Vagina (tissue), 2 donors: ENCODE measurements around the gene FRMPD4. TPM values are rescaled to one million over a fixed set of nuclear protein-coding genes. Genes with fewer than 3 reads are reported as not detected.

Experiments
- DNase-seq, 2 donors: peaks; one replicate each; pipeline ENCODE4 v3.0.0-alpha.2; 2017; ENCODE audit errors: extremely low spot score in 2 of 2
- H3K27ac ChIP-seq: fragments of 200-600 bp; sonication (generic); one replicate; pipeline ENCODE4 v1.5.1; 2019
- H3K27me3 ChIP-seq: fragments of 200-600 bp; sonication (generic); one replicate; pipeline ENCODE4 v1.5.1; 2019
- H3K36me3 ChIP-seq, 2 donors: fragments of 200-600 bp; sonication (generic); one replicate each; pipeline ENCODE4 v1.5.1; 2017 to 2019
- H3K4me1 ChIP-seq: fragments of 200-600 bp; sonication (generic); one replicate; pipeline ENCODE4 v1.5.1; 2019
- H3K4me3 ChIP-seq, 2 donors: fragments of 200-600 bp; sonication (generic); 1 replicate in 1 of 2; 2 replicates in 1 of 2; pipeline ENCODE4 v1.5.1; 2016 to 2019
- H3K9me3 ChIP-seq: fragments of 200-600 bp; sonication (generic); one replicate; pipeline ENCODE4 v1.5.1; 2019
- CTCF ChIP-seq, 3 experiments: fragments of 450-650 bp in 2 of 3; fragments of 200-600 bp in 1 of 3; sonication (generic) in 1 of 3; IDR thresholded peaks; one replicate each; pipeline ENCODE4 v1.5.1; 2017 to 2019; ENCODE audit warnings: antibody characterized with exemption in 3 of 3, mild to moderate bottlenecking in 2 of 3, moderate library complexity in 2 of 3
- POLR2A ChIP-seq, 2 donors: fragments of 450-650 bp; IDR thresholded peaks; one replicate each; pipeline ENCODE4 v1.6.1; 2017; ENCODE audit warnings: antibody characterized with exemption in 2 of 2, mild to moderate bottlenecking in 2 of 2, moderate library complexity in 2 of 2
- POLR2AphosphoS5 ChIP-seq, 2 donors: sonication (generic); formaldehyde crosslinking; IDR thresholded peaks; one replicate each; pipeline ENCODE4 v1.9.0; 2017; ENCODE audit warnings: antibody characterized with exemption in 2 of 2, mild to moderate bottlenecking in 2 of 2, low read depth in 1 of 2; ENCODE audit not compliant: insufficient read depth in 1 of 2
- intact Hi-C: fragments of 100-400 bp; cut with DNase I; formaldehyde crosslinking; loops from one replicate; pipeline ENCODE4 v1.15.1; 2023
- total RNA-seq: library from RNA; depleted of rRNA; stranded (reverse); fragments of >200 nt; gene quantifications from one replicate; pipeline ENCODE4 v1.2.3, GENCODE V29; 2016

Gene FRMPD4
- total RNA-seq, 1 donor from 2014 or later: not detected

DNA sequence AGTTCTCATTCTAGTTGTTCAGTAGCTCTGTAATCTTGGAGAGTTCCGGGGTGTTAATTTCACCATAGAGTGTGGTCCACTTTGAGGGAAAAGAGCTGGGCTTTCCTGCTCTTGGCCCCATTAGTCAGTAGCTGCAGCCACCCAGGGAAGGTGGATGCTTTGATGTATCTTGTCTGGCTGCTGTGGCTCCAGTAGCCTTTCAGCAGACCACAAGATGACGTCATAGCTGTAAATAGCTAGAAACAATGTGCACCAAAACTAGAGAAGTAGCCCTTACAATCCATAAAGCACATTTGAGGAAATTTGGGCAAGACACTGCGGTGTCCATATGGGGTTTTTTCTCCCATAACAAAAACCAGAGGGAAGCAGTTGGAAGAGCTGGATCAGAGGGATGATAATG, 620.0 kb downstream of the FRMPD4 start:
- TF ChIP-seq POLR2A (IDR thresholded peaks at IDR 0.05) (no peak), CTCF (IDR thresholded peaks at IDR 0.05) (no peak), POLR2AphosphoS5 (IDR thresholded peaks at IDR 0.05; ENCODE audit: insufficient read depth in 1 of 2, low read depth in 1 of 2) (no peak)
- Histone ChIP-seq H3K9me3 (no peaks in the 10 kb centered on the region), H3K36me3 (no peaks in the 10 kb centered on the region), H3K27ac (no peak overlapping the region), H3K4me1 (no peaks in the 10 kb centered on the region), H3K27me3 (no peaks in the 10 kb centered on the region), H3K4me3 (no peak overlapping the region)
- intact Hi-C loops: no loop called here
- no peak for DNase-seq

GRCh38 chrX:12767856-12768255, 629.6 kb downstream of the FRMPD4 start:
- intact Hi-C loops: no loop called here

GRCh38 chrX:12768491-12768890, 630.2 kb downstream of the FRMPD4 start:
- DNase-seq: no peak
- Histone ChIP-seq H3K4me3 (no peak overlapping the region), H3K36me3 (no peaks in the 10 kb centered on the region), H3K27ac (no peak overlapping the region), H3K4me1 (no peaks in the 10 kb centered on the region), H3K9me3 (no peaks in the 10 kb centered on the region), H3K27me3 (no peaks in the 10 kb centered on the region)
- TF ChIP-seq POLR2A (IDR thresholded peaks at IDR 0.05) (no peak), CTCF (IDR thresholded peaks at IDR 0.05) (no peak), POLR2AphosphoS5 (IDR thresholded peaks at IDR 0.05; ENCODE audit: insufficient read depth in 1 of 2, low read depth in 1 of 2) (no peak)
- intact Hi-C loops: no loop called here

More at GRCh38 chrX:12767856-12768255, 629.6 kb downstream of the FRMPD4 start:
- TF ChIP-seq POLR2AphosphoS5 (IDR thresholded peaks at IDR 0.05; ENCODE audit: insufficient read depth in 1 of 2, low read depth in 1 of 2): no peak
- no peak for TF ChIP-seq CTCF (IDR thresholded peaks at IDR 0.05)
- TF ChIP-seq POLR2A (IDR thresholded peaks at IDR 0.05): no peak
- no peaks in the 10 kb centered on the region for H3K27me3 ChIP-seq
- H3K36me3 ChIP-seq: no peaks in the 10 kb centered on the region
- H3K27ac ChIP-seq: no peak overlapping the region
- H3K4me3 ChIP-seq: no peak overlapping the region
- DNase-seq: no peak
- H3K4me1 ChIP-seq: no peaks in the 10 kb centered on the region
- no peaks in the 10 kb centered on the region for H3K9me3 ChIP-seq

GRCh38 chrX:12770440-12770839, 632.2 kb downstream of the FRMPD4 start:
- no peaks in the 10 kb centered on the region for H3K36me3 ChIP-seq
- TF ChIP-seq CTCF (IDR thresholded peaks at IDR 0.05) (peak in 2 of 3 experiments; percentile 8 to 20), POLR2AphosphoS5 (IDR thresholded peaks at IDR 0.05; ENCODE audit: insufficient read depth in 1 of 2, low read depth in 1 of 2) (no peak), POLR2A (IDR thresholded peaks at IDR 0.05) (no peak)
- intact Hi-C loops: no loop called here
- H3K27ac ChIP-seq: no peak overlapping the region
- no peaks in the 10 kb centered on the region for H3K27me3 ChIP-seq
- DNase-seq: no peak
- no peak overlapping the region for H3K4me3 ChIP-seq
- H3K9me3 ChIP-seq: no peaks in the 10 kb centered on the region
- no peaks in the 10 kb centered on the region for H3K4me1 ChIP-seq

DNA sequence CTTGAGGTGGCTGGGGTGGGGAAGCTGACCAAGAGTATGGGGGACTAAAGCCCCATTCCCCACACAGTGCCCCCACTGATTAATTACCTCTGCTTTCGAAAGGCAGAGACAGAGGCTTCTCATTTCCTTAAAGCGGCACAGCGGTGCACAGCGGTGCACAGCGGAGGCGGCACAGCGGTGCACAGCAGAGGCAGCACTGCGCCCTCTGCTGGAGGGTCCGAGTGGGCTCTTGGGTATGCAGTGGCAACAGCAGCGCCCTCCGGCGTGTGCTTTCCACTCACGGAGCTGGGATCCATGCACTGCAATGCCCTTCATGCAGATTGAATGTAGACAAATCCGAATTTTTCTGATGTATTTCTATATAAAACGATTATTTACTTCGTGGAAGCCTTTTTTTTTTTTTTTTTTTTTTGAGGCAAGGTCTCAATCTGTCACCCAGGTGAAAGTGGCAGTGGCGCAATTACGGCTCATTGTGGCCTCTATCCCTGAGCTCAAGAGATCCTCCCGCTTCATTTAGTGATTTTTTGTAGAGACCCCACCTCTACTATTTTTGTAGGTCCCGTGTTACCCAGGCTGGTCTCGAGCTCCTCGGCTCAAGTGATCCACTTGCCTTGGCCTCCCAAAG, 633.3 kb downstream of the FRMPD4 start:
- no peak for DNase-seq
- intact Hi-C loops: no loop called here
- Histone ChIP-seq H3K4me1 (no peaks in the 10 kb centered on the region), H3K27me3 (no peaks in the 10 kb centered on the region), H3K4me3 (no peak overlapping the region), H3K36me3 (no peaks in the 10 kb centered on the region), H3K9me3 (no peaks in the 10 kb centered on the region), H3K27ac (no peak overlapping the region)
- no peak for TF ChIP-seq POLR2AphosphoS5 (IDR thresholded peaks at IDR 0.05; ENCODE audit: insufficient read depth in 1 of 2, low read depth in 1 of 2)
- peak in 1 of 3 experiments; percentile 11 for TF ChIP-seq CTCF (IDR thresholded peaks at IDR 0.05)
- TF ChIP-seq POLR2A (IDR thresholded peaks at IDR 0.05): no peak
